GM18498 (cell line): Measurements from ENCODE around the gene DERA.
"Not testable (repeated sequence)": the region's sequence is repeated elsewhere in the genome, so short reads cannot be mapped to it uniquely, and the experiment has no call there.

Source experiments
- ATAC-seq: cut with Tn5 transposase; IDR thresholded peaks from one replicate; pipeline ENCODE4 v1.9.1; 2021; ENCODE audit warnings: mild to moderate bottlenecking, moderate library complexity; ENCODE audit not compliant: unreplicated experiment

Gene DERA

DNA sequence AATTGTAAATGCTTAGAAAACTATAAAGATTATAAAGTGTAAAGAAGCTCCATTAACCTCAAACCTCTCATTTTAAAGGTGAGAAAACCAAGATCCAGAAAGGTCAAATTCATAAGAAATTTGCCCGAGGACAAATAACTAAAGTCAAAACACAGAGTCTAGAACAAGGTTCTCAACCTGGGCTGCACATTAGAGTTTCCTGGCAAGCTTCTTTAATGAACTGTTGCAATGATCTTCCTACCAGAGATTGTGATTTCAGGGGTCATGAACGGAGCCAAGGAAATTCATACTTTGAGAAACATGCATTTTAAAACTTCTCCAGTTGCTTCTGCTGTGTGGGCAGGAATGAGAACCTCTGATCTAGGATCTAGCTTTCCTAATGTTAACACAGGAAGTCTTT, 86.8 kb downstream of the DERA start:
- ATAC-seq = no peak

DNA sequence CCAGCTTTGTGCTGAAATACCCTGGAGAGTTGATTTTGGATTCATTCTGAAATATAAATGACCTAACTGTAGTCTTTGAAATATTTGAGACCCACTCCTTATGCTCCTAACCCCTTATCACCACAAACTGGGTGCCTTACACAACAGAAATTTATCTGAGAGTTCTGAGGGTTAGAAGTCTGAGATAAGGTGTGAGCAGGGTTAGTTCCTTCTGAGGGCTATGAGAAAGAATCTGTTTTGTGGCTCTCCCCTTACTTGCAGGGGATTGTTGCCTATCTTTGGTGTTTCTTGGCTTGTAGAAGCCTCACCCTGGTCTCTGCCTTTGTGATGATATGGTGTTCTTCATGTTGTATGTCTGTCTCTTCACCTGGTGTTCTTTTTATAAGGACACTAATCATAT, 91.7 kb downstream of the DERA start:
- no peak for ATAC-seq

DNA sequence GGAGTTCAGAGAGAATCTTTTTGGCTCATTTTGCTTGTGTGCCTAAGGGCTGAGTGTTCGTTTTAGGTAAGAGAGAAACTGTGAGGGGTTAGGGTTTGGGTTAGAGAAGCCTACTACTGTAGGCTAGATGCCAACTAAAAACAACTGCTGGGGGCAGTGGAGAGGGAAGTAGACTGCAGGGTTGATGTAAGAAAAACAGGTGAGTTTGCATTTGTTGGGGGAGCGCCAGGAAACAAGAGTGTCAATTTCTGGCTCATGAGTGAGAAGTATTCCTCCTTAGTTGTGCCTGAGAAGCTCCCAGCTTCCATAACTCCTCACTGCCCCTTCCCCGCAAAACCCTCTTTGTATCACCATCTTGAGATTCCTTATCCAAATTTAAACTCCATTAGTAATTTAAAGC, 92.3 kb downstream of the DERA start:
- ATAC-seq = no peak

DNA sequence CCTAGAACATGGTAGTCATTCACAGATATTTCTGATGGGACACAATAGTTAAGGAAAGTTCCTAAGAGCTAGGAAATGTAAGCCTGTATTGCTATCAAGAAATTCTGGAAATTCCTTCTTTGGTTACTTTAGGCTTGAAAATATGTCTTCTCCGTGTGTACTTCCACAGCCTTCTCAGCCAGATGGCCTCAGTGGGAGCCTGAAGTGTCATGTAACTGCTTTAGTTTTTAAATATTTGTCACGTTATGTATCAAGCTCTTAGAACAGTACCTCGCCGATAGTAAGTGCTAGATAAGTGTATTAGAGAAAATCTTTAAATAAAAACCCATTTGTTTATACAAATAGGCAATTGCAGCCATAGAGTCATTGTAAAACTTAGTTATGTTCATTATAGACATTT, 95.6 kb downstream of the DERA start:
- no peak for ATAC-seq

DNA sequence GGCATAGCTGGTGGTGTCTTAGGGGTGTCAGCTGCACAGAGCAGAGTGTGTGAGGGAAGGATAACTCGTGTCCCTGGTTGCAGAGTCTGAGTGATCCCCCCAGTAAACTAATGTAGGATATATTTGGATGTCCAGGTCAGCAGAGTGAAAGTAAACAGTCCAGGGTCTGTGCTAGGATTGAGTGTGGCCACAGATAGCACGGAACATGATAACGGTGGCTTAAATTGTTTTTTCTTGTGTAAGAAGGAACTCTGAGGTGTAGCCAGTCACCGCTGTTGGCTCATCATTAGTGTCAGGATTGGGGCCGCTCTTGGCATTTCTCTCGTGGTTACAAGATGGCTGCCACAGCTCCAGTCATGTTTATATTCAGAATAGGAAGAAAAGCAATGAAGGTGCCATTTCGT, 97.3 kb downstream of the DERA start:
- ATAC-seq = no peak

DNA sequence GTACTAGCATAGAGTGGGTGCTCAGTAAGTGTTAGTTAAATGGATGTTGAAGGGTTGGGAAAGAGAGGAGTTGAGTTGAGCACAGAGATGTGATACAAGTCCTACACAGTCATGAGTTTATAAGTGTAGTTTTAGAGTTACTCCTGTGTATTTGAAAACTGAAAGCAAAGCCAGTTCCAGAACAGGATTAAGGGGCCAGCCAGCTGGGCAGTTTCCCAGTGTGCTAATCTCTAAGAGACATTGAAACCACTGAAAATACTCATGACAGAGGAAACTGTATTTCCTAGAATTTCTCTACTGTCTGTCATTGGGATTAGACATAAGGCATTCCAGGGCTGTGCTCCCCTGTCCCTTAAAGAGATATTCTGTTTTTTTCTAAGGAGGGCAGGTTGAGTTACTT, 101.0 kb downstream of the DERA start:
- peak; percentile 50 for ATAC-seq

DNA sequence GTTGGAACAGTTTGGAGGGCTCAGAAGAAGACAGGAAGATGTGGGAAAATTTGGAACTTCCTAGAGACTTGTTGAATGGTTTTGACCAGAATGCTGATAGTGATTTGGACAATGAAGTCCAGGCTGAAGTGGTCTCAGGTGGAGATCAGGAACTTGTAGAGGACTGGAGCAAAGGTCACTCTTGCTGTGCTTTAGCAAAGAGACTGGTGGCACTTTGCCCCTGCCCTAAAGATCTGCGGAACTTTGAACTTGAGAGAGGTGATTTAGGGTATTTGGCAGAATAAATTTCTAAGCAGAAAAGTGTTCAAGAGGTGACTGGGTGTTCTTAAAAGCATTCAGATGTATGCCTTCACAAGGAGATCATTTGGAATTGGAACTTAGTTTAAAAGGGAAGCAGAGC, 102.6 kb downstream of the DERA start:
- not testable (repeated sequence) for ATAC-seq

DNA sequence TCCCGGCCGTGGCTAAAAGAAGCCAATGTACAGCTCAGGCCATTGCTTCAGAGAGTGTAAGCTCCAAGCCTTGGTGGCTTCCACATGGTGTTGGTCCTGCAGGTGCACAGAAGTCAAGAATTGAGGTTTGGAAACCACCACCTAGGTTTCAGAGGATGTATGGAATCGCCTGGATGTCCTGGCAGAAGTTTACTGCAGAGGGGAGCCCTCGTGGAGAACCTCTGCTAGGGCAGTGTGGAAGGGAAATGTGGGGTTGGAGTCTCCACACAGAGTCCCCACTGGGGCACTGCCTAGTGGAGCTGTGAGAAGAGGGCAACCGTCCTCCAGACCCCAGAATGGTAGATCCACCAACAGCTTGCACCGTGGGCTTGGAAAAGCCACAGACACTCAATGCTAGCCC, 103.3 kb downstream of the DERA start:
- ATAC-seq = not testable (repeated sequence)

DNA sequence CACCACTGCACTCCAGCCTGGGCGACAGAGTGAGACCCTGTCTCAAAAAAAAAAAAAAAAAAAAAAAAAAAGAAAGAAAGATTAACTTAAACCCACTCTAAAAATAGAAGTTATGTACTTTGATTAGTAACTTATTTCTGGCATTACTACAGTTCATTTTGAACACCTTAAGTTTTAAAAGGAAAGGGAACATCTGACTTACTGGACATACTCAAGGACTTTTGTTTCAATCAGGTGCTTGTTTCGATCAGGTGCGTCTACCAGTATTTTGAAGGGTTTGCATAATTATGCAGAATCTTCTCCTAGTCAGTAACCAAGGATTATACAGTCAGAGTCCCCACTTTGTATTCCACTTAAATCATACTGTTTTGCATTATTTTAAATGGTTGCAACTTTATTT, 105.6 kb downstream of the DERA start:
- ATAC-seq = no peak

DNA sequence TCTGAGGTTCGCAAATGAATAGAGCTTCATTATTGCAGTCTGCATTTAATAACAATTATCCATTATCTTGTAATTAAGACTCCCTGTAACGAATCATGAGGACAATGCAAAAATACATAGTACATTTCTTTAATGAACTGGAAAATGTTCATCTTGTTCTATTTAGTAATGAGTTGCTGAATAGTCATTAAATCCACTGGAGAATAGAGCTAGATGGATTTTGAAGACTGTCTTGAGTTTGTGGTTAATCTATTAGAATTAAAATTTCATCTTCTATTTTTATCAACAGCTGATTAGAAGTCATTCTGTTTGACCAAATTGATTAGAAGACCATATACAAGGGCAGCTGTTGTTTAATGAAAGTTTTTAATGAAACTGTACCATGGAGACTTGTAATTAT, 107.2 kb downstream of the DERA start:
- no peak for ATAC-seq

DNA sequence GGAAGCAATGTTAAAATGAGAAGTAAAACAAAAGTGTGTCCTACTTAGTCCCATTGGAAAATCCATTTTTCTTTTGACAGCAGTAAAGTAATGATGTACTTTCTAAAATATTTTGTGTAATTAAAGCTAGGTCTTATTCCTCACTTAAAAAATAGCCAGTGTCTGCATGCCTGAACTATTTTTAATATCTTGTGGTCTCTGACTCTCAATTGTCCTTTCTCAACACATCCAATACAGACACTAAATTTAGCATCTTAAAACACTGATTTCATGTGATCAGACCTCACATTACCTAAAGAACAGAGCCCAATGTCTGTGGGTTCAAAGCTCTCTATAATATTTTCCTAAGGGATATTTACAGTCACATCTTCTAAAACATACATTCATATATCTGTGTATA, 108.0 kb downstream of the DERA start:
- no peak for ATAC-seq

DNA sequence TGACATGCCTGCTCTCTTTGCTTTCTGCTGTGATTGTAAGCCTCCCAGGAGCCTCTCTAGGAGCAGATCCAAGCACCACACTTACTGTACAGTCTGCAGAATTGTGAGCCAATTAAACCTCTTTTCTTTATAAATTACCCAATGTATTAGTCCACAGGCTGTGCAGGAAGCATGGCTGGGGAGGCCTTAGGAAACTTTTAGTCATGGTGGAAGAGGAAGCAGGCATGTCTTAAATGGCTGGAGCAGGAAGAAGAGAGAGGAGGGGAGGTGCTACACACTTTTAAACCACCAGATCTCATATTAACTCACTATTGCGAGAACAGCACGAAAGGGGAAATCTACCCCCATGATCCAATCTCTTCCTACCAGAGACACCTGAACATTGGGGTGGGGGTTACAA, 108.9 kb downstream of the DERA start:
- no peak for ATAC-seq

DNA sequence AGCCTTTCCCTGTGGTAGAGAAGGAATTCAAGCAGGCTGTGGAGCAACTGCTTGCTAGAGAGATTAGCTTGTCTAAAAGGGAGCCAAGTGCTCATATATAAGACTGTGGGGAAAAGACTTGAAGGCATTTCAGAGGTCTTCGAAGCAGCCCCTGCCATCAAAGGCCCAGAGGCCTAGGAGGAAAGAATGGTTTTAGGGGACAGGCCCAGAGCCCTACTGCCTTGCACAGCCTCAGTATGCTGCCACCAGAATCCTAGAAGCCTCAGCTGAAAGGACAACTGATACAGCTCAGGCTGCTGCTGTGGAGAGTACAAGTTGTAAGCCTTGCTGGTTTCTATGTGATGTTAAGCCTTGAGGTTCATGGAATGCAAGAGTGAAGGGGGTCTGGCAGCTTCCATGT, 109.9 kb downstream of the DERA start:
- ATAC-seq = no peak

DNA sequence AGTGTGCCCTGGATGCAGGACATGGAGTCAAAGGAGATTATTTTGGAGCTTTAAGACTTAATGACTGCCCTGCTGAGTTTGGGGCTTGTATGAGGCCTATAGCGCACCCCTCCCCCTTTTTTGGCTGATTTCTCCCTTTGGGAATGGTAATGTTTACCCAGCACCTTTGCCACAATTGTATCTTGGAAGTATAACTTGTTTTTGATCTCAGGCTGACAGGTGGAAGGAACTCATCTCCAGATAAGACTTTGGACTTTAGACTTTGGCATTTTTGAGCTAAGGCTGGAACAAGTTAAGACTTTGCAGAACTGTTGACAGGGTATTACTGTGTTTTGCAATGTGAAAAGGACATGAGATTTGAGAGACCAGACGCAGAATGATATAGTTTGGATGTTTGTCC, 110.5 kb downstream of the DERA start:
- ATAC-seq = no peak

DNA sequence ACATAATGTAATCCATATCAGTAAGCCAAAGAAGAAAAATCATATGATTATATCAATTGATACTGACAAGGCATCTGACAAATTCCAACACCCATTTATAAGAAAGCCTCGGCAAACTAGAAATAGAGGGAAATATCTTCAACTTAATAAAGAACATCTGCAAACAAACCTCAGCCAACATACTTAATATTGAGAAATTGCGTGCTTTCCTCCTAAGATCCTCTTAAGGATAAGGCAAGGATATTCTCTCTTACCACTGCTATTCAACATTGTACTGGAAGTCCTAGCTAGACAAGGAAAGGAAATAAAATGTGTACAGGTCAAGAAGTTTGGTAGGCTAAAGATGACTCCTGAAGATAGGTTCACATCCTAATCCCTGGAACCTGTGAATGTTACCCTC, 115.9 kb downstream of the DERA start:
- no peak for ATAC-seq

DNA sequence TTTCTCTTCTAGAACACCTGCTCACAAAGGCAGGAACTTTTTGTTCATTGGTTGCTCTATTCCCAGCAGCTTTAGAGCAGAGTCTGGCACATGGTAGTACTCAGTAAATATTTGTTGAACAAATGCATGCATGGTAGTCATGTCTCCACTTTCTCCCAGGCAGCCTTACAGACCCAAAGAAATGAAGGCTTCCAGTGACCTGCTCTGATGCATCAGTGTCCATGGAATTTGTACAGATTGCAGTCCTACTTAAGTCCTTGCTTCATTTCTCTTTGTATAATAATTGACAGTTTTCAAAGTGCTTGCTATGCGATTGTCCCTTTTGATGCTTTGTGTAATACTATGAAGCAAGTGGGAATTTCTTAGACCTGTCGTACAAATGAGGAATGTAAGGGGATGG, 119.6 kb downstream of the DERA start:
- no peak for ATAC-seq

DNA sequence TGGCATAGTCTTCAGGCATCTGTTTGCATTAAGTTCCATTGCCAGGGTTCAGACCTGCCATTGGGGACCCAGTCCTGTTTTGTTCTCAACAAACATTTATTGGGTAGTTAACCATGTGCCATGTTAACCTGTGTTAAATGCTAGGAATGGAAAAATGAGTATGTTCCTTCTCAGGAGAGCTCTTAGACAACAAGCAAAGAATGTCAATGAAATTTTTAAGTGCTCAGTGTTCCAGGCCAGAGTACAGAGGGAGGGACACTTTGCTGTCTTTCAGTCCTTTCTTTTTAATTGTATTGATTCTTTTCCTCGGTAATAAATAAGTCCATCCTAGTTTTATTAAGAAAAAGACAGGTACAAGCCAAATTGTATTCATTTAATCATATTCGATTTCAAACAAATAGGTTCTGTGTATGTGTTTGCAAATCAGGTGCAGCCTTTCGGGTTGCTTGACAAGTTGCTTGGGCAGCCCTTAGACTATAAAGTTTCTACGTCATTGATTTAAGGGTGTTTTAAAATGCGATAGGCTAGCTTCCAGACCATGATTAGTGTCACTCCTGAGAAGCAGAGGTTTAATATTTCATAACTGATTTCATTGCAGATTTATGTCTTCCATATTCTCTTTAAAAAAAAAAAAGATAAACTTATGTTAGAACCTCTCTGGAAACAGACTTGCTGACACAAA, 123.1 kb downstream of the DERA start:
- no peak for ATAC-seq

DNA sequence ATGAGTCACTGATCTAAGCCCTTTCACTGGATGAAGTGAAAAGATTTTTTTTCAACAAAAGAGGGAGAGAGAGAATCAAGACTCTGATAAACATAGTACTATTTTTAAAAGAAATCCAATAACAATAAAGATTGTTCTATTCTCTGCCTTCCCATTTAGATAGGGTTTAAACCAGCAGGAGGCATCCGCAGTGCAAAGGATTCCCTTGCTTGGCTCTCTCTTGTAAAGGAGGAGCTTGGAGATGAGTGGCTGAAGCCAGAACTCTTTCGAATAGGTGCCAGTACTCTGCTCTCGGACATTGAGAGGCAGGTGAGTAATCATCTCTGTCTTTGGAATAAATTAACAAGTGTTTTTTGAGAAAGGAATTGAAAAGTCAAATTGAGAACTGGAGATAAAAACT, 124.9 kb downstream of the DERA start:
- no peak for ATAC-seq

DNA sequence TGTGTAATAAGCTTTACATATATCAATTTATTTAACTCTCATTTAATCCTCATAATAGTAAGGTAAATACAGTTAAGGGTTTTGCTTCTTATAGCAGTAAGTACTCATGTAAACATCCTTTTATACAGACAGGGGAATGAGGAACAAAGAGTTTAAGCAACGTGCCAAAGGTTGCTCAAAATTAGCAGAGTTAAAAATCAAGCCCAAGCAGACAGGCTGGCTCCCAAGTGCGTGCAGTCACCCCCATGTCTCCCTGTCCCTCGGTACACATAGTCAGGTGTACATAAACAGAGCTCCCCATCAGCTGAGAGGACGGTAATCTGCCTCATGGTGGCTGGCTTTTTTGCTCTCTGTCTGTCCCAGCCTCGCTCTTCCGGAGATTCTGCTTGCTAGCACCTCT, 126.4 kb downstream of the DERA start:
- no peak for ATAC-seq

DNA sequence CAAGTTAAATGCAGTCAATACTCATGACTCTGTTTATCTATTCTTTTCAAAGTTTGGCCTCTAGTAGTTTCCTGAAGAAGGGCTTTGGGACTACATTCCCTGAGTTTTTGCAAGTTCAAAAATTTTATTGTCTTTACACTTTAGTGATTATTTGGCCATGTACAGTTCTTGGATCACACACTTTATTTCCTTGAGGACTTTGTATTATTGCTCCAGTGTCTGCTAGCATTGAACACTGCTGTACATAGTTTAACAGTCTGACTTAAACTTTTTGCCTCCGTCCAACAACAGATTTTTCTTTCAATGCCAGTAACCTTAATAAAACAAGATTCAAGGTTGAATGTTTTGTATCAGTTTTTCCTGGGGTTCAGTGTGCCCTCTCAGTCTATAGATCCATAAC, 132.3 kb downstream of the DERA start:
- no peak for ATAC-seq

DNA sequence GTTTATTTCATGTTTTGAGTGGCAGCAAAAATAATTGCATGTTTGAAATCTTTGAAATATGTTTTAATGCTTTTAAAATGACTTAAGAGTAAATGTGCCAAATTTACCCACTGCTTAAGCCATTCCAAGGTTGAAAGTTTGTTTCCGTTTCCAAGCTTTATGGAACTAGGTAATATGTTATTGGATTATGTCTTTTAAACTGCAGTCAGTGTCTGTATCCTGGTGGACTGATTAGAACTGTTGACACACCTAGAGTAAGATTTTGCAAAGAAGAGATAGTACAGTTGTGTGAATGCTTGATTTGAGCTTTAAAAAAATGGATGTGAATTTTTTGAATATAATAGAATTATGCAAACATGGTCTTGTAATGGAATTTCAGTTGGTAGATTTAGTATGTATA, 135.1 kb downstream of the DERA start:
- no peak for ATAC-seq

DNA sequence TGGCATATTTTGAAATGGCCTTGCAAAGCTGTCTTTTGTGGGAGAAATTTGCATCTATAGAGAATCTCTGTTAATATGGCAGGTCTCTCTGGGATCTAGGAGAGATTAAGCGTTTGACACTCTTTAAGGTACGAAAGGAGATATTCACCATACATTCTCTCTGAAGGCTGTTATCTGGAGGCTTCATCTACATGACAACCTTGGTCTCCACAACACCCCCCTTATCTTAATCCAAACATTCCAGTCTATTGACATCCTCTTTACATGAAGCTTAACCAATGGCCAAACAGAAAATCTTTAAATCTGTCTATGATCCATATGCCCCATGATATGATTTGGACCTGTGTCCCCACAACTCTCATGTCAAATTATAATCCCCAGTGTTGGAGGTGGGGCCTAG, 137.4 kb downstream of the DERA start:
- ATAC-seq = no peak

DNA sequence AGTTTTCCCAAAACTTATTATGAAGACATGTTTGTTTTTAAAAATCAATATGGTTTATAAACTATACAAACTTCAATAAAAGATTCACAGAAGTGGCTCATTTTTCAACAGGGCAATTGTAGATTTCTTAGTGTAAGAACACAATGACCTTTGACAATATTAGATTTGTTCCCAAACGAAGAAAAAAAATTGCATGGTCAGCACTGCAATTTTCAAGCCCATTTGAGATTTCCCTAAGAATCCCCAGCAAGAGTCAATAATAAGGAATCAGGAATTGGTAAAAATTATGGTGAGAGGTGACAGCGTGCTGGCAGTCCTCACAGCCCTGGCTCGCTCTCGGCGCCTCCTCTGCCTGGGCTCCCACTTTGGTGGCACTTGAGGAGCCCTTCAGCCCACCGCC, 145.8 kb downstream of the DERA start:
- ATAC-seq = no peak

DNA sequence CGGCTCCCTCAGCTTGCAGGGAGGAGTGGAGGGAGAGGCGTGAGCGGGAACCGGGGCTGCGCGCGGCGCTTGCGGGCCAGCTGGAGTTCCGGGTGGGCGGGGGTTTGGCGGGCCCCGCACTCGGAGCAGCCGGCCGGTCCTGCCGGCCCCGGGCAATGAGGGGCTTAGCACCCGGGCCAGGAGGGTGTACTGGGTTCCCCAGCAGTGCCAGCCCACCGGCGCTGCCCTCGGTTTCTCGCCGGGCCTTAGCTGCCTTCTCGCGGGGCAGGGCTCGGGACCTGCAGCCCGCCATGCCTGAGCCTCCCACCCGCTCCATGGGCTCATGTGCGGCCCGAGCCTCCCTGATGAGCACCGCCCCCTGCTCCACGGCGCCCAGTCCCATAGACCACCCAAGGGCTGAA, 146.2 kb downstream of the DERA start:
- ATAC-seq = not testable (repeated sequence)
